H1 (cell line): ENCODE data around the gene MFRP.

Experiments
- ASH2L ChIP-seq: fragments of 200-600, 300-600 bp; sonication (generic); IDR thresholded peaks from one replicate; pipeline ENCODE4 v1.7.1; 2017; ENCODE audit warnings: low read length
- BRCA1 ChIP-seq: IDR thresholded peaks from 2 replicates; pipeline ENCODE4 v1.6.1; 2012; ENCODE audit warnings: low read depth, low read length, improper control_type of control experiment
- CHD2 ChIP-seq: IDR thresholded peaks from 2 replicates; pipeline ENCODE4 v1.6.1; 2012; ENCODE audit warnings: low read length, improper control_type of control experiment
- EGR1 ChIP-seq: IDR thresholded peaks from 2 replicates; pipeline ENCODE4 v1.6.1; 2011; ENCODE audit warnings: low read depth, low read length, borderline replicate concordance
- EZH2 ChIP-seq: fragments of 200-600 bp; sonication (generic); IDR thresholded peaks from 2 replicates; pipeline ENCODE4 v1.7.1; 2012; ENCODE audit warnings: low read depth, mild to moderate bottlenecking, moderate library complexity, low read length, inconsistent platforms; ENCODE audit not compliant: severe bottlenecking
- GABPA ChIP-seq: IDR thresholded peaks from 2 replicates; pipeline ENCODE4 v1.6.1; 2011; ENCODE audit warnings: mild to moderate bottlenecking, low read length, moderate library complexity, borderline replicate concordance; ENCODE audit not compliant: insufficient read depth
- JUN ChIP-seq: IDR thresholded peaks from 2 replicates; pipeline ENCODE4 v1.6.1; 2011; ENCODE audit warnings: low read depth, mild to moderate bottlenecking, improper control_type of control experiment, low read length
- POLR2A ChIP-seq, 2 experiments: IDR thresholded peaks; 1 replicate in 1 of 2; 2 replicates in 1 of 2; pipeline ENCODE4 v1.6.1; 2011; ENCODE audit warnings: low read depth in 2 of 2, low read length in 2 of 2, mild to moderate bottlenecking in 2 of 2; ENCODE audit errors: control extremely low read depth in 1 of 2
- RFX5 ChIP-seq: IDR thresholded peaks from 2 replicates; pipeline ENCODE4 v1.6.1; 2011; ENCODE audit warnings: low read depth, low read length, improper control_type of control experiment, borderline replicate concordance
- SP2 ChIP-seq: IDR thresholded peaks from 2 replicates; pipeline ENCODE4 v1.6.1; 2012; ENCODE audit warnings: mild to moderate bottlenecking, low read length, inconsistent platforms
- TCF12 ChIP-seq: IDR thresholded peaks from 2 replicates; pipeline ENCODE4 v1.6.1; 2011; ENCODE audit warnings: low read depth, mild to moderate bottlenecking, low read length
- TF ChIP-seq, protein P1 (sequence below), 3 experiments: IDR thresholded peaks; 1 replicate in 2 of 3; 2 replicates in 1 of 3; pipeline versions ENCODE4 v1.5.1 to v1.6.1; 2011; ENCODE audit warnings: low read length in 3 of 3, mild to moderate bottlenecking in 3 of 3, inconsistent platforms in 2 of 3, low read depth in 1 of 3, moderate library complexity in 1 of 3; ENCODE audit not compliant: insufficient read depth in 1 of 3; ENCODE audit errors: control extremely low read depth in 1 of 3

DNA sequence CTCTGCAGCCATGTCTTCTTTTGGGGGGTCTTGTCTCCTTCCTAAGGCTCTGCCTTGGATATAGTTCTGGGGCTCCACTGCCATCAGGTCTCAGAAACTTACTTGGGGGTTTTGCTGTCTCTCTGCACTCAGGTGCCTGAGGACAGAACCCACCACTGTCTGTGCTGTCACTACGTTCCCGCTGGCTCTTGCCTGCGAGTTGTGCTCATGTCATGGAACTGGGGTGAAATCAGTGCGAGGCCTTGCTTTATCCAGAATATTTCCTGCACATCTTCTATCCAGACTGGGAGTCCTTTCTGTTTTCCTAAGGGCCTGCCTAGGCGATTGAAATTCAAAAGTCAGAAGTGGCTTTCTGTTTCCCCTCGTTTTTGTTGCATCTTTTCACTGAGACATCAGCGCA lies 41.6 kb upstream of the MFRP start:
- no peak for TF ChIP-seq BRCA1
- no peak for TF ChIP-seq EGR1
- TF ChIP-seq, protein P1, sequence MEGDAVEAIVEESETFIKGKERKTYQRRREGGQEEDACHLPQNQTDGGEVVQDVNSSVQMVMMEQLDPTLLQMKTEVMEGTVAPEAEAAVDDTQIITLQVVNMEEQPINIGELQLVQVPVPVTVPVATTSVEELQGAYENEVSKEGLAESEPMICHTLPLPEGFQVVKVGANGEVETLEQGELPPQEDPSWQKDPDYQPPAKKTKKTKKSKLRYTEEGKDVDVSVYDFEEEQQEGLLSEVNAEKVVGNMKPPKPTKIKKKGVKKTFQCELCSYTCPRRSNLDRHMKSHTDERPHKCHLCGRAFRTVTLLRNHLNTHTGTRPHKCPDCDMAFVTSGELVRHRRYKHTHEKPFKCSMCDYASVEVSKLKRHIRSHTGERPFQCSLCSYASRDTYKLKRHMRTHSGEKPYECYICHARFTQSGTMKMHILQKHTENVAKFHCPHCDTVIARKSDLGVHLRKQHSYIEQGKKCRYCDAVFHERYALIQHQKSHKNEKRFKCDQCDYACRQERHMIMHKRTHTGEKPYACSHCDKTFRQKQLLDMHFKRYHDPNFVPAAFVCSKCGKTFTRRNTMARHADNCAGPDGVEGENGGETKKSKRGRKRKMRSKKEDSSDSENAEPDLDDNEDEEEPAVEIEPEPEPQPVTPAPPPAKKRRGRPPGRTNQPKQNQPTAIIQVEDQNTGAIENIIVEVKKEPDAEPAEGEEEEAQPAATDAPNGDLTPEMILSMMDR (IDR thresholded peaks at IDR 0.05; ENCODE audit: control extremely low read depth in 1 of 3, insufficient read depth in 1 of 3, low read depth in 1 of 3, low read length in 3 of 3) = no peak
- TF ChIP-seq POLR2A (IDR thresholded peaks at IDR 0.05; ENCODE audit: control extremely low read depth in 1 of 2, low read depth in 2 of 2, low read length in 2 of 2) = no peak
- no peak for TF ChIP-seq GABPA
- no peak for TF ChIP-seq TCF12
- TF ChIP-seq CHD2 = no peak
- TF ChIP-seq SP2 = no peak
- no peak for TF ChIP-seq JUN
- TF ChIP-seq ASH2L = no peak
- TF ChIP-seq RFX5 = no peak
- no peak for TF ChIP-seq EZH2
